Subcutaneous adipose tissue (tissue), 4 donors: ENCODE measurements around the gene FLNC. TPM values are rescaled to one million over a fixed set of nuclear protein-coding genes. Genes with fewer than 3 reads are reported as not detected.

Experiments used
- CTCF ChIP-seq: fragments of 450-650 bp; IDR thresholded peaks from one replicate; pipeline ENCODE4 v1.5.1; 2016; ENCODE audit warnings: low read depth, mild to moderate bottlenecking, control low read depth, antibody characterized with exemption, moderate library complexity
- total RNA-seq, 4 donors: library from RNA; depleted of rRNA; stranded (reverse); fragments of >200 nt; gene quantifications; one replicate each; pipeline ENCODE4 v1.1.0, GENCODE V29; 2016

Gene FLNC
- total RNA-seq, 4 donors from 2014 or later = 3.3 to 10.3 (median 4.8) TPM

GRCh38 chr7:128879939-128880746, 49.9 kb downstream of the FLNC start:
- TF ChIP-seq CTCF = no peak

GRCh38 chr7:128880791-128881457, 50.7 kb downstream of the FLNC start:
- no peak for TF ChIP-seq CTCF

DNA sequence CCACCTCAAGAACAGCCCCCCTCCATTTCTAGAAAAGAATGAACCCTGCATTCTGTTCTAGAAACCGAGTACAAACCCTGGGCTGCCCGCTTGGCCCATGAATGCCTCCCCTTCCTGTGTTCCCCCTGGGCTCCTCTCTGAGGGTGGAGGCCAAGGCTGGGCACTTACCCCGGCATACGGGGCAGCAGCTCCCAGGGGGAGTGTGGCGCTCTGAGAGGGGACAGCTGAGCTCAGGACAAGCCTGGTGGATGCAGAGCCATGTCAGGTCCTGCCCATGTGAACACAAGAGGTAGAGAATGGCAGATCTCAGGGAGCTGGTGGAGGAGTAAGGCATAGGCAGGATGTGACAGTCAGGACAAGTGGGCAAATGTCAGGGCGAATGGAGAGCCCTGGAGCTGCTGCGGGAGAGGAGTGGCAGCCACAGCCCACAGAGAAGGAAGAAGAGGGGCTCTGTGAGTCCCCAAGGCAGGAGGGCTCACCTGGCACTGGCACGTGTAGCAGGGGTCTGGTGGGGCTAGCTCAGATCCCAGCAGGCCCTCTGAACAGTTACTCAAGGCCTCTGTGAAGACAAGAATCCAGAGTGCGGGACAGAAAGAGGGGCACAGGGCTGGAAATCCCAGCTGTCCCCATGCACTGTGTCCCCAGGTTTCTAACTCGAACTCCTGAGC, 51.4 kb downstream of the FLNC start:
- TF ChIP-seq CTCF = no peak

- TF ChIP-seq CTCF = no peak
Observed at GRCh38 chr7:128882134-128882533, 51.9 kb downstream of the FLNC start.

GRCh38 chr7:128883622-128884448, 53.6 kb downstream of the FLNC start:
- no peak for TF ChIP-seq CTCF

GRCh38 chr7:128884561-128885369, 54.6 kb downstream of the FLNC start:
- no peak for TF ChIP-seq CTCF
